Putamen (tissue), 1 donor: ENCODE measurements around the gene OSBPL10.

Experiments
- DNase-seq: peaks from one replicate; pipeline ENCODE4 v3.0.0-alpha.2; 2016; ENCODE audit warnings: low spot score

Gene OSBPL10

DNA sequence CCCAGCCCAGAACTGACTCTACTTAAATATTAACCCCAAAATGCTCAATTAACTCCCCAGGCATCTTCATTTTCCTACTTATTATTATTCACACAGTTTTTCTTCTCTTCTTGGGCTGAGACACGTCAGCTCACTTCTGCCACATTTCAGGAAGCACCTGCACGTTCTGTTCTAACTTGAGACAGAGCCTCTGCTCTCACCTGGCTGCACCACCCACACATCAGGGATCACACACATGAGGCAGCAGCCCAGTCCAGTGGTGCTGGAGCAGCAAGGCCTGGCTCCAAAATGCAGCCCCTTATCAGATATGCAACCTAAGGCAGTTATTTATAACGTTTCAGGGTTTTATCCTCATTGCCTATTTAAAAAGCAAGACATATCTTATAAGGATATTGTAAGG lies 127.5 kb downstream of the OSBPL10 start:
- no peak for DNase-seq

DNA sequence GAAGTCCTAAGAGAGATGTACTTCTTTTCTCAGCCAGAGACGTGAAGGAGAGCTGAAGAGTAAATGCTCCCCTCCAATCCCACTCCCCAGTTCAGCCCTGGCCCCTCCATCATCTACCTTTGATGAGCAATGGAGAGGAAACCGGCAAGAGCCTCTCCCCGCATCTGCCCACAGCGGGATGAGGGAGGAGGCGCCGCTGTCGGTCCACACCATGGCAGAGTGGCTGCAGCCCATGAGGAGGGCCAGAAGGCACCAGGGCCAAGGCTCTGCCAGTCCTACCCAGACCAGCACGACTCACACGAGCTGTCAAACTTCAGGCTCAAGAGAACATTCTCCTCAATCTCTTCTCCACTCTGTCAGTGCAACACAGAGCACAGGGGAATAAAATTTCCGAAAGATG lies 129.8 kb downstream of the OSBPL10 start:
- no peak for DNase-seq

- no peak for DNase-seq
These were observed 132.2 kb downstream of the OSBPL10 start for GRCh38 chr3:31848911-31849310.

- no peak for DNase-seq
These were observed 132.8 kb downstream of the OSBPL10 start for GRCh38 chr3:31848163-31848818.

DNA sequence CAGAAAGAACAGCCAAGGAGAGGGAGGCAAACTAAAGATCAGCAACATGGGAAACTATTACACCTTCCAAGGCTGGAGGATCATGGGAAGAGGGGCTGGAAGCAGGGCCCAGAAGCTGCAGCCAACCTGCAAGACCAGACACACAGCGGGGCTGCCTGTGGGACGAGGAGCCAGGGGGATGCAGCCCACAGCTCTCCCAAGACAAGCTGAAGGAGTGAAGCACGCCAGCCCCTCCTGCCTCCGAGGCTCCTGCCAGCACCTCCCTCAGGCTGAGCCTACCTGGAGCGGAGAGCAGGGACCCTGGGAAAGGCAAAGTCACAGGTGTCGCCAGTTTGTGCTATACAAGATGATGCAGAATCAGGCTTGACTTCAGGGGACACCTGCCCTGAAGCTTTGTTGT lies 133.3 kb downstream of the OSBPL10 start:
- DNase-seq = no peak

GRCh38 chr3:31841515-31841914 lies 139.5 kb downstream of the OSBPL10 start:
- DNase-seq = no peak

DNA sequence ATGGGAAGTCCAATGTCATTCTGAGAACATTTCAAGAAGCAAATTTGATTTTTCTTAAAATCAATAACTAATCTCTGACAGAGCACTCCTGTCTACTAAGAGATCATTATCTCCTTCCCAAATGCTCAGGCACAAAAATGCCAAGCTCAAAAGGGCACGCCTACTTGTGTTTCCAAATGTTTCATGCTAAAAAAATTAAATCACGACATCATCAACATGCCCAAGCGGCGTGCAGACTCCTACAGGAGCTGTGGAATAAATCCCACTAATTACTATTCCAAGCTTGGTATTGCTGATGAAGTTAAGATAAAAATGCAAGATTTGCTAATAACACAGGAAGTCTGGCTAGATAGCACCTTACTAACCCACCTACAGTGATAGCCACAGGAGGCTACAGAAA lies 140.8 kb downstream of the OSBPL10 start:
- no peak for DNase-seq

- DNase-seq = no peak
These were observed 141.7 kb downstream of the OSBPL10 start for GRCh38 chr3:31839144-31839917.

DNA sequence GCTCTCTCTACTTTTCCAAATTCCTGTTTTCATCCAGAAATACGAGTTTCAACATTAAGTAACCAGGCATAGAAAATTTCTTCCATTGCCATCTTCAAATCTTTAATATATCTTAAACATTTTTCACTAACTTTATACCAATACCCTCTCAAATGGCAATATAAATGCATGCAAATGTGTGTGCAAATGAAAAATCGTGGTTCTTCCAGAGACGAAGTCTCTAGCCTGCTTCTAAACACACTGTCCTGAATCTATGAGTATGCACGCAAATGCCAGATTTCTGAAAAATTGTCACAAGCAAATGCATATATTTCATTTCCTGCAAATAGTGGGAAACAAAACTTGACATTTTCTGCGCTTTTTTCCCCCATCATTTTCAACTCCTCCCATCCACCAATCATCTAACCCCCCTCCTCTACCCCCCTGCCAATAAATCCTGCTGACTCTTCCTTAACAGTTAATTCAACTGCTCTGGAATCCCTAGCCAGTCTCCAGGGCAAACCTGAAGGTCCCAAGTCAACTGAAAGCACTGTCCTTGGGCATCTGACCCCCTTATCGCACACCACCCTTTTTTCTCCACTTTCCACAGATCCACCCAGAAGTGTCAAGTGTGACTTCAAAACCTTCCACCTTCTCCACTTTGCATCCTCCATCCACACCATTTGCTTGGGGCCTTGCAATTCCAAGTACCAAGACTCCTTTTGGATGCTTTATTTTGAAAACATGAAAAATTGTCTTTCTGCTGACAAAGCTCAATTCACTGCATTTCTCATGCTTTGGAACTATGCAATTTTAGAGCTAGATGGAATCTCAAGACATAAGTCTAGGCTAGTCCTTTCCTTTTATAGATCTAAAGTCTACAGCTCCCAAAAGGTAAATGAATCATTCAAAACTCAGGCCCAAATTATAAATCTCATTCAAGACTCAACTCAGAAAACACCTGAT lies 144.7 kb downstream of the OSBPL10 start:
- DNase-seq = no peak

- no peak for DNase-seq
These were observed 147.5 kb downstream of the OSBPL10 start for GRCh38 chr3:31833391-31834190.

GRCh38 chr3:31832551-31832950 lies 148.5 kb downstream of the OSBPL10 start:
- DNase-seq = no peak

- no peak for DNase-seq
These were observed 149.5 kb downstream of the OSBPL10 start for GRCh38 chr3:31831591-31831990.

DNA sequence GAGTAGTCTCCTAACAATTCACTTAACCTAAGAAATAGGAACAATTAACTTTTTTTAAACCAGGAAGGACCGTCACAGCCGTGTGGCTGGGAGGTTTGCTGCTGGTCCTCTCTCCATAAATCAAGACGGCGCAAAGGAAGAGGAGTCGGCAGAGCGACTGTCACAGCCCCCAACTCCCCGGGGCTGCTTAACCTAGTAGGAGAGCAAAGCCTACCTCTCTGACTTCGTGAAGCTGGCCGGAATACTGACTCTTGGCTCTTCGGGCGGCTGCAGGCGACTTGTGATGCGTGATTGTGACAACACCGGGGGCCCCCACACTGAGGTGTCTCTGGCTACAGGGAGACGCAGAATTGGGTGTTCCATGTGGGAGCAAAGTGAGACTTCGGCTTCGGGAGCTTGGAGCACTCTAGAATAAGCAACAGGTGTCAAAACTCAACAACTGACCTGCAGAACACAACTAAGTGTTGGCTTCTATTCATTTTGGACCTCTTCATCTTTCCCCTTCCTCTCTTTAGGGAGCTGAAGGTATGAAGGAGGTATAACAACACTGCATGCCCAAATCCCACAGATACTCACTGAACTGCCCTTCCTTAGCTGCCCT lies 151.1 kb downstream of the OSBPL10 start:
- DNase-seq = no peak

GRCh38 chr3:31829010-31829409 lies 152.1 kb downstream of the OSBPL10 start:
- no peak for DNase-seq

- DNase-seq = no peak
These were observed 153.1 kb downstream of the OSBPL10 start for GRCh38 chr3:31828007-31828406.

GRCh38 chr3:31823184-31823583 lies 157.9 kb downstream of the OSBPL10 start:
- no peak for DNase-seq

DNA sequence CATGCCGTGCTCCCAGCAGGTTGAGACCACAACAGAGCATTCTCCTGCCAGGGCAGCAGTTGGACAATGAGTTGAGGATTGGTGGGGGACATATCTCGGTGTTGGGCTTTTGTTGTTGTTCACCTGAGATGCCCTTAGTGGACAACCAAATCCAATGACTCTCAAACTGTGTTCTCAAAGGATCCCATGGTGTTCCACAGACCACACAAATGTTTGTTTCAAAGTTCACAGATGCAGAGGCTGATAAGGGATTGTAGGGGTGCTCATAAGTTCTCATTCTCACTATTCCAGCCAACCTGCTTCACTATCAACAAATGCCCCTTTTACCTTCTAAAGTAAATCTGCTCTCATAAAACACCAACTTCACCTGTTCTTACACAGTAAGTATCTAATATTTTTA lies 159.9 kb downstream of the OSBPL10 start:
- no peak for DNase-seq

- no peak for DNase-seq
These were observed 161.6 kb downstream of the OSBPL10 start for GRCh38 chr3:31819441-31819840.

GRCh38 chr3:31817411-31817966 lies 163.6 kb downstream of the OSBPL10 start:
- DNase-seq = no peak

- no peak for DNase-seq
These were observed 165.2 kb downstream of the OSBPL10 start for GRCh38 chr3:31815631-31816440.
